Measurements from ENCODE around the gene SLC43A1.
A peak's percentile ranks its signal among the peaks of the same experiment; 100 is the strongest.
"Not testable (repeated sequence)": the region's sequence is repeated elsewhere in the genome, so short reads cannot be mapped to it uniquely, and the experiment has no call there.

The SLC43A1 gene

GRCh38 chr11:57515332-57516060 lies at the start of gene SLC43A1:
Gene SLC43A1 (minus strand): TSS chr11:57515702. CDS start chr11:57514111, 1,591 bp downstream.
- peak; percentile 70 for DNase-seq (ENCODE audit: low read depth)

GRCh38 chr11:57562596-57562995 lies 47.1 kb upstream of the SLC43A1 start:
- DNase-seq (ENCODE audit: low read depth) = no peak

GRCh38 chr11:57560146-57560545 lies 44.6 kb upstream of the SLC43A1 start:
- DNase-seq (ENCODE audit: low read depth) = no peak

- DNase-seq (ENCODE audit: low read depth) = no peak
Measured at GRCh38 chr11:57556041-57556440, 40.5 kb upstream of the SLC43A1 start.

- no peak for DNase-seq (ENCODE audit: low read depth)
Measured at GRCh38 chr11:57555393-57555792, 39.9 kb upstream of the SLC43A1 start.

GRCh38 chr11:57552479-57552878 lies 37.0 kb upstream of the SLC43A1 start:
- no peak for DNase-seq (ENCODE audit: low read depth)

GRCh38 chr11:57551941-57552340 lies 36.4 kb upstream of the SLC43A1 start:
- no peak for DNase-seq (ENCODE audit: low read depth)

GRCh38 chr11:57549983-57550382 lies 34.5 kb upstream of the SLC43A1 start:
- DNase-seq (ENCODE audit: low read depth) = no peak

- no peak for DNase-seq (ENCODE audit: low read depth)
Measured at GRCh38 chr11:57547854-57548377, 32.4 kb upstream of the SLC43A1 start.

- peak; percentile 65 for DNase-seq (ENCODE audit: low read depth)
Measured at GRCh38 chr11:57546869-57547475, 31.5 kb upstream of the SLC43A1 start.

- DNase-seq (ENCODE audit: low read depth) = no peak
Measured at GRCh38 chr11:57546451-57546850, 30.9 kb upstream of the SLC43A1 start.

GRCh38 chr11:57545883-57546282 lies 30.4 kb upstream of the SLC43A1 start:
- DNase-seq (ENCODE audit: low read depth) = no peak

- no peak for DNase-seq (ENCODE audit: low read depth)
Measured at GRCh38 chr11:57544566-57544965, 29.1 kb upstream of the SLC43A1 start.

- no peak for DNase-seq (ENCODE audit: low read depth)
Measured at GRCh38 chr11:57543593-57543992, 28.1 kb upstream of the SLC43A1 start.

- no peak for DNase-seq (ENCODE audit: low read depth)
Measured at GRCh38 chr11:57542582-57542981, 27.1 kb upstream of the SLC43A1 start.

GRCh38 chr11:57541169-57541568 lies 25.7 kb upstream of the SLC43A1 start:
- no peak for DNase-seq (ENCODE audit: low read depth)

GRCh38 chr11:57539342-57539741 lies 23.8 kb upstream of the SLC43A1 start:
- peak; percentile 40 for DNase-seq (ENCODE audit: low read depth)

- DNase-seq (ENCODE audit: low read depth) = no peak
Measured at GRCh38 chr11:57536947-57537619, 21.6 kb upstream of the SLC43A1 start, which contains the start of gene SMTNL1. Gene SMTNL1 (plus strand): TSS chr11:57537595. CDS start chr11:57542643, 5,048 bp downstream.

- DNase-seq (ENCODE audit: low read depth) = not testable (repeated sequence)
Measured at GRCh38 chr11:57534449-57534848, 18.9 kb upstream of the SLC43A1 start.

GRCh38 chr11:57530596-57531507 lies 15.3 kb upstream of the SLC43A1 start, which contains the start of gene TIMM10:
Gene TIMM10 (minus strand): TSS chr11:57530754. CDS start chr11:57530189, 565 bp downstream.
- peak; percentile 98 for DNase-seq (ENCODE audit: low read depth)

GRCh38 chr11:57530215-57530595 lies 14.7 kb upstream of the SLC43A1 start:
- no peak for DNase-seq (ENCODE audit: low read depth)

GRCh38 chr11:57529012-57529411 lies 13.5 kb upstream of the SLC43A1 start:
- no peak for DNase-seq (ENCODE audit: low read depth)

All from EH (cell line).